Suprapubic skin (tissue), 4 donors: ENCODE data around the gene MS4A7. TPM values are rescaled to one million over a fixed set of nuclear protein-coding genes. Genes with fewer than 3 reads are reported as not detected.

Experiments
- DNase-seq, 2 donors: peaks; one replicate each; pipeline ENCODE4 v3.0.0-alpha.2; 2019; ENCODE audit warnings: low spot score in 2 of 2
- H3K27ac ChIP-seq: fragments of 200-600 bp; sonication (generic); one replicate; pipeline ENCODE4 v1.5.1; 2019
- H3K27me3 ChIP-seq: fragments of 200-600 bp; sonication (generic); one replicate; pipeline ENCODE4 v1.5.1; 2019
- H3K36me3 ChIP-seq: fragments of 200-600 bp; sonication (generic); one replicate; pipeline ENCODE4 v1.5.1; 2019
- H3K4me1 ChIP-seq: fragments of 200-600 bp; sonication (generic); one replicate; pipeline ENCODE4 v1.5.1; 2019
- H3K4me3 ChIP-seq: fragments of 200-600 bp; sonication (generic); one replicate; pipeline ENCODE4 v1.5.1; 2019; ENCODE audit warnings: mild to moderate bottlenecking
- H3K9me3 ChIP-seq: fragments of 200-600 bp; sonication (generic); one replicate; pipeline ENCODE4 v1.5.1; 2019
- EP300 ChIP-seq: sonication (generic); formaldehyde crosslinking; IDR thresholded peaks from one replicate; pipeline ENCODE4 v1.6.1; 2017; ENCODE audit warnings: antibody characterized with exemption
- POLR2A ChIP-seq, 2 donors: fragments of 450-650 bp; IDR thresholded peaks; one replicate each; pipeline ENCODE4 v1.6.1; 2017; ENCODE audit warnings: antibody characterized with exemption in 2 of 2, mild to moderate bottlenecking in 2 of 2, moderate library complexity in 2 of 2
- POLR2AphosphoS5 ChIP-seq, 3 donors: sonication (generic); formaldehyde crosslinking; IDR thresholded peaks; one replicate each; pipeline ENCODE4 v1.6.1; 2017; ENCODE audit warnings: antibody characterized with exemption in 3 of 3
- WGBS: methylation state at CpG from one replicate; pipeline ENCODE4 v1.1.5; 2018; 5-methylcytosine and 5-hydroxymethylcytosine counted together
- total RNA-seq, 4 donors: library from RNA; depleted of rRNA; stranded (reverse); fragments of >200 nt; gene quantifications; one replicate each; pipeline ENCODE4 v1.1.0, GENCODE V29; 2016
- TF ChIP-seq, protein P1 (sequence below), 2 donors: fragments of 200-600 bp in 1 of 2; fragments of 450-650 bp in 1 of 2; sonication (generic) in 1 of 2; IDR thresholded peaks; one replicate each; pipeline ENCODE4 v1.5.1; 2016 to 2019; ENCODE audit warnings: antibody characterized with exemption in 2 of 2, mild to moderate bottlenecking in 1 of 2, moderate library complexity in 1 of 2

MS4A7 gene
- total RNA-seq, 4 donors from 2014 or later = 0.86 to 9.5 (median 4.2) TPM

DNA sequence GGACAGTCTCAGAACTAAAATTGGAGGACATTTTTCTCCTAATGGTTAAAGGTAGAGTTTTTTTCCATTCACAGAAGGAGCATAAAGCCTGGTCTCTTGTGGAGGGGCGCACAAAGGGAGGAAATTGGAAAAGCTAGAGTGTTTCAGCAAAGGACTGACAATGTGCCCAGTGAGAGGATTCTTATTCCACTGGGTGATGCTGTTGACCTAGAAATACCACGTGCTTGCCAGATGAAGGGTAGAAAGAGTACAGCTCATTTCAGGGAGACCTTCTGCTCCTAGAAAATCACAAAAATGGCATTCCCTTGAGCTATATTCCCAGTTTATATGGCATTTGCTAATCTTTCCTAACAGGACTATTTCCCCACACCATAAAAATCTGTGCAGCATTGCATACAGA, 30.2 kb upstream of the MS4A7 start:
- no peak for DNase-seq
- no peaks in the 10 kb centered on the region for H3K27me3 ChIP-seq
- no peaks in the 10 kb centered on the region for H3K4me1 ChIP-seq
- TF ChIP-seq POLR2AphosphoS5 (IDR thresholded peaks at IDR 0.05) (no peak), EP300 (no peak)
- TF ChIP-seq, protein P1, sequence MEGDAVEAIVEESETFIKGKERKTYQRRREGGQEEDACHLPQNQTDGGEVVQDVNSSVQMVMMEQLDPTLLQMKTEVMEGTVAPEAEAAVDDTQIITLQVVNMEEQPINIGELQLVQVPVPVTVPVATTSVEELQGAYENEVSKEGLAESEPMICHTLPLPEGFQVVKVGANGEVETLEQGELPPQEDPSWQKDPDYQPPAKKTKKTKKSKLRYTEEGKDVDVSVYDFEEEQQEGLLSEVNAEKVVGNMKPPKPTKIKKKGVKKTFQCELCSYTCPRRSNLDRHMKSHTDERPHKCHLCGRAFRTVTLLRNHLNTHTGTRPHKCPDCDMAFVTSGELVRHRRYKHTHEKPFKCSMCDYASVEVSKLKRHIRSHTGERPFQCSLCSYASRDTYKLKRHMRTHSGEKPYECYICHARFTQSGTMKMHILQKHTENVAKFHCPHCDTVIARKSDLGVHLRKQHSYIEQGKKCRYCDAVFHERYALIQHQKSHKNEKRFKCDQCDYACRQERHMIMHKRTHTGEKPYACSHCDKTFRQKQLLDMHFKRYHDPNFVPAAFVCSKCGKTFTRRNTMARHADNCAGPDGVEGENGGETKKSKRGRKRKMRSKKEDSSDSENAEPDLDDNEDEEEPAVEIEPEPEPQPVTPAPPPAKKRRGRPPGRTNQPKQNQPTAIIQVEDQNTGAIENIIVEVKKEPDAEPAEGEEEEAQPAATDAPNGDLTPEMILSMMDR (IDR thresholded peaks at IDR 0.05) = no peak
- H3K36me3 ChIP-seq = no peaks in the 10 kb centered on the region
- H3K4me3 ChIP-seq = no peak overlapping the region
- H3K27ac ChIP-seq = no peak overlapping the region
- 69% methylated on average over 2 of the region's 2 CpGs for WGBS
- H3K9me3 ChIP-seq = no peaks in the 10 kb centered on the region

DNA sequence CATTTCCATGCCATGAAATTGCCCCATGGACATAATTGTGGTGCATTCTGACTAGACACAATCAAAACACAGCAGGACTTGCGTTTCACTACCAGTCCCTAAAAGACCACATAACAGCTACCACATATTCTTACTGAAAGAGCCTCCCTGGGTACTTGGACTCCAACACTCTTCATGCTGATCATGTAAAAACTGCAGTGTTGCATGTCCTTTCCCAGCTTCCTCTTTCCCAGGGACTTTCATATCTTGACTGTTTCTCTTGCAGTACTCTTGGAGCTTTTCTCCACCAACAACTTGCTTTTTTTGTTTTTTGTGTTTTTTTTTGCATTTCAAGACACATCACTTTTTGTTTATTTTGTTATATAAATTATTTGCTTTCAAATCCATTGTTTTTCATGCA, 28.3 kb upstream of the MS4A7 start:
- H3K4me3 ChIP-seq = no peak overlapping the region

DNA sequence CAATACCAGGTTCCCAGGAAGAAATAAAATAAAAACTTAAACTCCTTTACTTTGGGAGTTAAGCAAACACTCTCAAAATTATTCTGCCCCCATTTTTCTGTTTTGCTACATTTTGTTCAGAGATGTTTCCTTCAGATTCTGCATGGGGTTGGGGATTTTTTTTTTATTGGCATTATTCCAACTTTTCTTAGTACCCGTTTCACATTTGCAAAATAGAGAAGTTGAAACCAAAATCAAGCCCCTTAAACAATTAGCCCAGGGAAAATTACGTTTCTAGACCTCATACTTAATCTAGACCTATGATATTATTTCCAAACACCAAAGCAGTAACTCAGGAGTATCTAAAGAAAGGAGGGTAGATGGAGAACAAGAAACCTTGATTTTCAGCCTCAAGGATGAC, 20.6 kb upstream of the MS4A7 start:
- H3K4me1 ChIP-seq = no peaks in the 10 kb centered on the region
- H3K4me3 ChIP-seq = no peak overlapping the region
- no peak overlapping the region for H3K27ac ChIP-seq
- no peaks in the 10 kb centered on the region for H3K36me3 ChIP-seq
- H3K9me3 ChIP-seq = peaks cover 6% of the 10 kb centered on the region
- 24% methylated on average over 2 of the region's 2 CpGs for WGBS
- no peaks in the 10 kb centered on the region for H3K27me3 ChIP-seq
- TF ChIP-seq, protein P1 (IDR thresholded peaks at IDR 0.05) = no peak
- TF ChIP-seq POLR2A (IDR thresholded peaks at IDR 0.05) (no peak), POLR2AphosphoS5 (IDR thresholded peaks at IDR 0.05) (no peak), EP300 (no peak)
- no peak for DNase-seq

More for the DNA sequence above, 28.3 kb upstream of the MS4A7 start:
- Histone ChIP-seq H3K4me1 (no peaks in the 10 kb centered on the region), H3K36me3 (no peaks in the 10 kb centered on the region), H3K27ac (no peak overlapping the region), H3K27me3 (no peaks in the 10 kb centered on the region), H3K9me3 (no peaks in the 10 kb centered on the region)
- DNase-seq = no peak
- WGBS = 73% methylated on average over 1 of the region's 1 CpG
- TF ChIP-seq, protein P1 (IDR thresholded peaks at IDR 0.05) = no peak
- TF ChIP-seq POLR2A (IDR thresholded peaks at IDR 0.05) = no peak
- no peak for TF ChIP-seq POLR2AphosphoS5 (IDR thresholded peaks at IDR 0.05)
- TF ChIP-seq EP300 = no peak

DNA sequence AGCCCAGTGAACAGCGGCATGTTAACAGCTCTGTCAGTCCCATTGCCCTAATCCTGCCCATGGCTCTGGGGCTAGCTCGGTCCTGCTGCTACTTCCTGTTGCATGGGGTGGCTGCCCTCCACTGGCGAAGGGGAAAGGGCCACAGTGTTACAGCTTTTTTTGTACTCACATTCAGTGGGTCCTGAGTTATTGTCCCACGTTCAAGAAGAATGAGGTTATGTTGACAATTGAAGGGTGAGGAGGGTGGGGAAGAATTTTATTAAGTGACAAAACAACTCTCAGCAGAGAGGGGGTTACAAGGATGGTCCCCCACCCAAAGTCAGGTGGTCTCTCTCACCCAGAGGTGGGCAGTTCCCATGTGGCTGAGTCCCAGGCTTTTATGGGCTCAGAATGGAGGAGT, 17.7 kb upstream of the MS4A7 start:
- no peak for DNase-seq
- peaks cover 6% of the 10 kb centered on the region for H3K9me3 ChIP-seq

DNA sequence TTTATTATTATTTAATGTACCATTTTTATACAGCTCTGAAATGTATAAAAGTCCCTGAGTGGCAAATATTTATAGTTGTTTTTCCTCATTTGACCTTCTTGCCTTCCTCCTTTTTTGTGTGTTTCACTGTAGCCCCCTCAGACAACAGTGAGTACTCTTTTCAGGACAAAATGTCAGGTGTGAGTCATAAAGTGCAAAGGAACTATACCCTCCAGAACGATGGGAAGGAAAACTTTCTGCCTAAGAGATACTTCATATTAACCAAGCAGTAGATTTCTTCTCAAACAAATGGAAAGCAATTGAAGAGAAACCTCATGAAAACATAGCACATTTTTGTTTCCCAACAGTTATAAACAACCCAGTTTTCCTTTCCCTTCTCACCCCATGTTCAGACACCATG, 16.1 kb upstream of the MS4A7 start:
- TF ChIP-seq EP300 (no peak), POLR2A (IDR thresholded peaks at IDR 0.05) (no peak), POLR2AphosphoS5 (IDR thresholded peaks at IDR 0.05) (no peak)
- TF ChIP-seq, protein P1 (IDR thresholded peaks at IDR 0.05) = no peak
- no peaks in the 10 kb centered on the region for H3K27me3 ChIP-seq
- no peak overlapping the region for H3K27ac ChIP-seq
- H3K4me1 ChIP-seq = no peaks in the 10 kb centered on the region
- no peak overlapping the region for H3K4me3 ChIP-seq
- no peak for DNase-seq
- H3K36me3 ChIP-seq = no peaks in the 10 kb centered on the region
- H3K9me3 ChIP-seq = peaks cover 6% of the 10 kb centered on the region
- 45% methylated on average over 1 of the region's 1 CpG for WGBS

More for the DNA sequence above, 17.7 kb upstream of the MS4A7 start:
- TF ChIP-seq, protein P1 (IDR thresholded peaks at IDR 0.05) = no peak
- TF ChIP-seq POLR2AphosphoS5 (IDR thresholded peaks at IDR 0.05) (no peak), POLR2A (IDR thresholded peaks at IDR 0.05) (no peak), EP300 (no peak)
- 83% methylated on average over 4 of the region's 4 CpGs for WGBS
- Histone ChIP-seq H3K4me1 (no peaks in the 10 kb centered on the region), H3K27ac (no peak overlapping the region), H3K27me3 (no peaks in the 10 kb centered on the region), H3K4me3 (no peak overlapping the region), H3K36me3 (no peaks in the 10 kb centered on the region)
